CD14-positive monocyte (primary cell): Measurements from ENCODE around the gene NUP93. TPM values are rescaled to one million over a fixed set of nuclear protein-coding genes. Genes with fewer than 3 reads are reported as not detected.

Experiments used
- DNase-seq, 3 donors: peaks; one replicate each; pipeline ENCODE4 v3.0.0-alpha.2; 2011 to 2022
- H2AFZ ChIP-seq: 2 replicates; pipeline ENCODE4 v1.6.0; 2012; ENCODE audit warnings: mild to moderate bottlenecking, low read depth, low read length, inconsistent platforms; ENCODE audit not compliant: insufficient read depth, poor library complexity, severe bottlenecking
- H3K27ac ChIP-seq, 2 donors: 1 replicate in 1 of 2; 2 replicates in 1 of 2; pipeline ENCODE4 v1.5.1; 2012 to 2013; ENCODE audit warnings: low read length in 2 of 2, control low read depth in 1 of 2, inconsistent platforms in 1 of 2, low read depth in 1 of 2, mild to moderate bottlenecking in 1 of 2
- H3K27me3 ChIP-seq, 2 donors: one replicate each; pipeline versions ENCODE4 v1.6.0 to v1.6.1; 2011 to 2013; ENCODE audit warnings: low read length in 2 of 2; ENCODE audit not compliant: control insufficient read depth in 2 of 2, insufficient read depth in 2 of 2
- H3K36me3 ChIP-seq, 2 donors: replicated peaks in 1 of 2; 1 replicate in 1 of 2; 2 replicates in 1 of 2; pipeline versions ENCODE4 v1.5.1 to v1.6.1; 2012 to 2013; ENCODE audit warnings: low read length in 2 of 2, control low read depth in 1 of 2, inconsistent platforms in 1 of 2, mild to moderate bottlenecking in 1 of 2; ENCODE audit not compliant: insufficient read depth in 2 of 2, control insufficient read depth in 1 of 2
- H3K4me1 ChIP-seq, 2 donors: 1 replicate in 1 of 2; 2 replicates in 1 of 2; pipeline versions ENCODE4 v1.5.1 to v1.6.1; 2012 to 2013; ENCODE audit warnings: low read length in 2 of 2, control low read depth in 1 of 2, inconsistent platforms in 1 of 2, mild to moderate bottlenecking in 1 of 2, moderate library complexity in 1 of 2; ENCODE audit not compliant: insufficient read depth in 2 of 2, control insufficient read depth in 1 of 2
- H3K4me2 ChIP-seq: replicated peaks from 2 replicates; pipeline ENCODE3; 2012; ENCODE audit warnings: low read length, moderate library complexity, mild to moderate bottlenecking; ENCODE audit not compliant: poor library complexity, severe bottlenecking; ENCODE audit errors: extremely low read depth
- H3K4me3 ChIP-seq, 3 experiments: fragments of 200-600 bp in 1 of 3; sonication (generic) in 1 of 3; replicated peaks in 1 of 3; 1 replicate in 2 of 3; 2 replicates in 1 of 3; pipeline ENCODE4 v1.5.1; 2011 to 2013; ENCODE audit warnings: low read length in 3 of 3, mild to moderate bottlenecking in 3 of 3, control low read depth in 2 of 3, low read depth in 2 of 3, inconsistent platforms in 1 of 3, moderate library complexity in 1 of 3
- H3K79me2 ChIP-seq: 2 replicates; pipeline ENCODE4 v1.6.0; 2012; ENCODE audit warnings: mild to moderate bottlenecking, control low read depth, inconsistent platforms, low read length, moderate library complexity; ENCODE audit not compliant: insufficient read depth
- H3K9ac ChIP-seq: 2 replicates; pipeline ENCODE4 v1.6.0; 2017; ENCODE audit warnings: low read length, mild to moderate bottlenecking; ENCODE audit not compliant: insufficient read depth, poor library complexity, severe bottlenecking
- H3K9me3 ChIP-seq, 2 donors: replicated peaks in 1 of 2; 1 replicate in 1 of 2; 2 replicates in 1 of 2; pipeline versions ENCODE4 v1.5.1 to v1.6.1; 2012 to 2013; ENCODE audit warnings: low read length in 2 of 2, control low read depth in 1 of 2; ENCODE audit not compliant: control insufficient read depth in 1 of 2, insufficient read depth in 1 of 2
- H4K20me1 ChIP-seq: 2 replicates; pipeline ENCODE4 v1.6.0; 2012; ENCODE audit warnings: mild to moderate bottlenecking, low read length, control low read depth, moderate library complexity; ENCODE audit not compliant: insufficient read depth
- H3K27ac Mint-ChIP-seq, 7 donors: one replicate each; pipeline ENCODE4 v1.8.0; 2020; ENCODE audit warnings: mild to moderate bottlenecking in 7 of 7, mixed read lengths in 7 of 7, moderate library complexity in 6 of 7, inconsistent platforms in 2 of 7
- H3K27me3 Mint-ChIP-seq, 3 donors: one replicate each; pipeline ENCODE4 v1.8.0; 2021 to 2022; ENCODE audit warnings: low read depth in 3 of 3, mild to moderate bottlenecking in 3 of 3, mixed read lengths in 3 of 3, moderate library complexity in 3 of 3, inconsistent platforms in 1 of 3
- H3K36me3 Mint-ChIP-seq, 2 donors: one replicate each; pipeline ENCODE4 v1.8.0; 2020; ENCODE audit warnings: mixed read lengths in 2 of 2, inconsistent platforms in 1 of 2, mild to moderate bottlenecking in 1 of 2
- H3K4me1 Mint-ChIP-seq: one replicate; pipeline ENCODE4 v1.8.0; 2020; ENCODE audit warnings: mild to moderate bottlenecking, mixed read lengths
- H3K4me3 Mint-ChIP-seq, 2 donors: one replicate each; pipeline ENCODE4 v1.8.0; 2020; ENCODE audit warnings: mild to moderate bottlenecking in 2 of 2, mixed read lengths in 2 of 2, moderate library complexity in 1 of 2
- H3K9me3 Mint-ChIP-seq, 7 donors: one replicate each; pipeline ENCODE4 v1.8.0; 2020 to 2022; ENCODE audit warnings: mixed read lengths in 7 of 7, mild to moderate bottlenecking in 6 of 7, moderate library complexity in 6 of 7, inconsistent platforms in 2 of 7
- CTCF ChIP-seq: fragments of 200-600 bp; IDR thresholded peaks from one replicate; pipeline ENCODE4 v1.8.0; 2022; ENCODE audit warnings: antibody characterized with exemption, mild to moderate bottlenecking
- WGBS: methylation state at CpG from one replicate; pipeline ENCODE4 v1.1.5; 2013; ENCODE audit warnings: missing lambda C conversion rate; ENCODE audit not compliant: insufficient coverage; 5-methylcytosine and 5-hydroxymethylcytosine counted together
- intact Hi-C, 2 donors: fragments of 100-400 bp; cut with micrococcal nuclease; formaldehyde crosslinking; loops; one replicate each; pipeline versions ENCODE4 v1.15.0 to v1.15.1; 2023
- polyA plus RNA-seq, 3 donors: library from polyadenylated mRNA; depleted of rRNA in 1 of 3; unstranded in 2 of 3; stranded (reverse) in 1 of 3; fragments of 300-500 nt in 2 of 3; fragments of >200 nt in 1 of 3; fragmentation: Illumina TruSeq in 2 of 3; gene quantifications; 1 replicate in 2 of 3; 2 replicates in 1 of 3; pipeline ENCODE4 v1.2.3, GENCODE V29; 2012 to 2021

The NUP93 gene
- polyA plus RNA-seq, 3 donors, result 46.6 to 77.7 (median 59.4) TPM

GRCh38 chr16:56773532-56773931 lies 43.6 kb downstream of the NUP93 start:
- H3K27ac Mint-ChIP-seq, result no peak overlapping the region
- Histone ChIP-seq H3K27ac (no peak overlapping the region), H4K20me1 (peaks cover 61% of the 10 kb centered on the region), H3K4me3 (no peak overlapping the region), H3K36me3 (peaks cover 0 to 9% of the 10 kb centered on the region in 2 donors), H3K9me3 (no peaks in the 10 kb centered on the region), H3K79me2 (peaks cover 22% of the 10 kb centered on the region), H3K4me1 (peaks cover 9 to 16% of the 10 kb centered on the region in 2 donors), H3K4me2 (no peak overlapping the region), H2AFZ (no peak overlapping the region), H3K9ac (no peak overlapping the region), H3K27me3 (no peaks in the 10 kb centered on the region)
- no peak for DNase-seq
- no peak for TF ChIP-seq CTCF
- peaks cover 11 to 19% of the 10 kb centered on the region in 2 donors for H3K36me3 Mint-ChIP-seq
- WGBS, result 100% methylated on average over 1 of the region's 3 CpGs
- H3K9me3 Mint-ChIP-seq, result no peaks in the 10 kb centered on the region
- no peak overlapping the region for H3K4me3 Mint-ChIP-seq
- peaks cover 21% of the 10 kb centered on the region for H3K4me1 Mint-ChIP-seq
- H3K27me3 Mint-ChIP-seq, result peaks cover 0 to 2% (median 0%) of the 10 kb centered on the region in 3 donors
- intact Hi-C loops, result no loop called here

GRCh38 chr16:56774016-56774680 lies 44.2 kb downstream of the NUP93 start:
- DNase-seq, result no peak
- H3K4me3 ChIP-seq, result no peak overlapping the region
- no peak overlapping the region for H2AFZ ChIP-seq
- H3K4me2 ChIP-seq, result no peak overlapping the region
- peaks cover 63% of the 10 kb centered on the region for H4K20me1 ChIP-seq
- H3K27ac ChIP-seq, result no peak overlapping the region
- Mint-ChIP-seq H3K4me3 (no peak overlapping the region), H3K36me3 (peaks cover 11 to 19% of the 10 kb centered on the region in 2 donors), H3K9me3 (no peaks in the 10 kb centered on the region), H3K4me1 (peaks cover 21% of the 10 kb centered on the region), H3K27ac (no peak overlapping the region), H3K27me3 (peaks cover 0 to 2% (median 0%) of the 10 kb centered on the region in 3 donors)
- peaks cover 0 to 9% of the 10 kb centered on the region in 2 donors for H3K36me3 ChIP-seq
- H3K9ac ChIP-seq, result no peak overlapping the region
- WGBS, result 100% methylated on average over 1 of the region's 2 CpGs
- no peak for TF ChIP-seq CTCF
- no peaks in the 10 kb centered on the region for H3K9me3 ChIP-seq
- intact Hi-C loops, result no loop called here
- no peaks in the 10 kb centered on the region for H3K27me3 ChIP-seq
- peaks cover 9 to 16% of the 10 kb centered on the region in 2 donors for H3K4me1 ChIP-seq
- H3K79me2 ChIP-seq, result peaks cover 27% of the 10 kb centered on the region
